GM23248 (cell line): ENCODE measurements around the gene KIF4B. TPM values are rescaled to one million over a fixed set of nuclear protein-coding genes. Genes with fewer than 3 reads are reported as not detected.
"Not testable (repeated sequence)": the region's sequence is repeated elsewhere in the genome, so short reads cannot be mapped to it uniquely, and the experiment has no call there.

Source experiments
- DNase-seq: peaks from one replicate; pipeline ENCODE4 v3.0.0-alpha.2; 2015
- H2AFZ ChIP-seq: fragments of 200-600 bp; sonication (generic); 2 replicates; pipeline ENCODE4 v1.6.1; 2016; ENCODE audit warnings: antibody characterized with exemption
- H3F3A ChIP-seq: fragments of 200-600 bp; sonication (generic); 2 replicates; pipeline ENCODE4 v1.6.1; 2016; ENCODE audit warnings: mild to moderate bottlenecking, antibody characterized with exemption, mixed run types; ENCODE audit not compliant: insufficient read depth
- H3K27ac ChIP-seq: fragments of 200-600 bp; sonication (generic); 2 replicates; pipeline ENCODE4 v1.5.1; 2016; ENCODE audit warnings: mild to moderate bottlenecking
- H3K27me3 ChIP-seq: fragments of 200-600 bp; sonication (generic); replicated peaks from 2 replicates; pipeline ENCODE4 v1.6.1; 2016; ENCODE audit warnings: mild to moderate bottlenecking; ENCODE audit not compliant: insufficient read depth
- H3K36me3 ChIP-seq: fragments of 200-600 bp; sonication (generic); 2 replicates; pipeline ENCODE4 v1.6.1; 2016; ENCODE audit warnings: low read depth, mild to moderate bottlenecking
- H3K4me1 ChIP-seq: fragments of 200-600 bp; sonication (generic); 2 replicates; pipeline ENCODE4 v1.6.1; 2016; ENCODE audit warnings: mild to moderate bottlenecking; ENCODE audit not compliant: insufficient read depth
- H3K4me2 ChIP-seq: fragments of 200-600 bp; sonication (generic); one replicate; pipeline ENCODE4 v1.6.1; 2016; ENCODE audit warnings: mild to moderate bottlenecking; ENCODE audit not compliant: unreplicated experiment
- H3K4me3 ChIP-seq: fragments of 200-600 bp; sonication (generic); 2 replicates; pipeline ENCODE4 v1.5.1; 2016; ENCODE audit warnings: mild to moderate bottlenecking
- H3K79me2 ChIP-seq: fragments of 200-600 bp; sonication (generic); 2 replicates; pipeline ENCODE4 v1.6.1; 2016; ENCODE audit warnings: mild to moderate bottlenecking; ENCODE audit not compliant: insufficient read depth
- H3K9ac ChIP-seq: fragments of 200-600 bp; sonication (generic); 2 replicates; pipeline ENCODE4 v1.6.1; 2016; ENCODE audit warnings: mild to moderate bottlenecking
- H3K9me2 ChIP-seq: fragments of 200-600 bp; sonication (generic); 2 replicates; pipeline ENCODE4 v1.6.1; 2016; ENCODE audit warnings: mixed run types, mild to moderate bottlenecking, moderate library complexity; ENCODE audit not compliant: insufficient read depth
- H3K9me3 ChIP-seq: fragments of 200-600 bp; sonication (generic); one replicate; pipeline ENCODE4 v1.6.1; 2017; ENCODE audit warnings: low read depth
- H4K20me1 ChIP-seq: fragments of 200-600 bp; sonication (generic); 2 replicates; pipeline ENCODE4 v1.6.0; 2016; ENCODE audit not compliant: insufficient read depth
- EZH2 ChIP-seq: fragments of 200-600 bp; sonication (generic); IDR thresholded peaks from 2 replicates; pipeline ENCODE4 v1.6.1; 2018; ENCODE audit warnings: antibody characterized with exemption, mild to moderate bottlenecking; ENCODE audit not compliant: insufficient read depth, poor library complexity, severe bottlenecking
- EZH2phosphoT487 ChIP-seq: fragments of 200-600 bp; sonication (generic); IDR thresholded peaks from 2 replicates; pipeline ENCODE4 v1.6.1; 2018; ENCODE audit warnings: antibody characterized with exemption, moderate library complexity, mild to moderate bottlenecking, low read depth; ENCODE audit not compliant: insufficient read depth
- WGBS, 2 experiments: methylation state at CpG; one replicate each; pipeline ENCODE4 v1.1.6; 2015 to 2017; ENCODE audit warnings: low lambda C conversion rate in 2 of 2, low coverage in 1 of 2; ENCODE audit errors: missing lambda C conversion rate in 2 of 2; 5-methylcytosine and 5-hydroxymethylcytosine counted together
- in situ Hi-C: fragments of 300-500 bp; cut with MboI; formaldehyde crosslinking; loops from 2 replicates; pipeline ENCODE4 v1.15.0; 2020
- polyA plus RNA-seq: library from polyadenylated mRNA; unstranded; fragments of >200 nt; fragmentation: Nextera tagmentation; extraction: Ambion mirVana; gene quantifications from 2 replicates; pipeline ENCODE4 v1.2.1, GENCODE V29; 2016
- total RNA-seq: library from RNA; depleted of rRNA; stranded (reverse); fragments of >200 nt; shearing (Covaris generic); gene quantifications from 2 replicates; pipeline ENCODE4 v1.2.3, GENCODE V29; 2014

KIF4B gene
- total and polyA plus RNA-seq, 2 experiments from 2014 or later = not detected

DNA sequence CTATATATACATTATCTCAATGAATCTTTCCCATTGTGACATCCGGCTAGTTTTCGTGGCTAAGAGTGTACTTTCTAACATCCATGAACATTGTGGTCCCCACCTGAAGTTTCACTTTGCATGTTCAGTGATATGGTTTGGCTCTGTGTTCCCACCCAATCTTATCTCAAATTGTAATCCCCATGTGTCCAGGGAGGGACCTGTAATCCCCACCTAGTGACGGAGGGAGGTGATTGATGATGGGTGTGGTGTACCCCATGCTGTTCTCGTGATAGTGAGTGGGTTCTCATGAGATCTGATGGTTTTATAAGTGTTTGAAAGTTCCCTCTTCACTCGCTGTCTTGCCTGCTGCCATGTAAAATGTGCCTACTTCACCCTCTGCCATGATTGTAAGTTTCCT is 44.6 kb upstream of the KIF4B start:
- in situ Hi-C loops = no loop called here
- no peak for TF ChIP-seq EZH2phosphoT487
- TF ChIP-seq EZH2 = no peak
- 86 to 87% methylated on average over 5 of the region's 5 CpGs for WGBS, 2 experiments
- H3F3A ChIP-seq = no peaks in the 10 kb centered on the region
- H3K36me3 ChIP-seq = peaks cover 7% of the 10 kb centered on the region; the same call in 1 of the 2 replicates
- no peaks in the 10 kb centered on the region for H4K20me1 ChIP-seq
- H3K4me2 ChIP-seq = no peak overlapping the region
- no peak overlapping the region for H2AFZ ChIP-seq
- no peak for DNase-seq
- no peak overlapping the region for H3K9ac ChIP-seq
- H3K9me3 ChIP-seq = no peaks in the 10 kb centered on the region
- H3K27ac ChIP-seq = no peak overlapping the region
- no peaks in the 10 kb centered on the region for H3K9me2 ChIP-seq
- H3K4me3 ChIP-seq = no peak overlapping the region
- H3K4me1 ChIP-seq = peaks cover 10% of the 10 kb centered on the region; the same call in 1 of the 2 replicates
- no peaks in the 10 kb centered on the region for H3K27me3 ChIP-seq
- no peaks in the 10 kb centered on the region for H3K79me2 ChIP-seq

DNA sequence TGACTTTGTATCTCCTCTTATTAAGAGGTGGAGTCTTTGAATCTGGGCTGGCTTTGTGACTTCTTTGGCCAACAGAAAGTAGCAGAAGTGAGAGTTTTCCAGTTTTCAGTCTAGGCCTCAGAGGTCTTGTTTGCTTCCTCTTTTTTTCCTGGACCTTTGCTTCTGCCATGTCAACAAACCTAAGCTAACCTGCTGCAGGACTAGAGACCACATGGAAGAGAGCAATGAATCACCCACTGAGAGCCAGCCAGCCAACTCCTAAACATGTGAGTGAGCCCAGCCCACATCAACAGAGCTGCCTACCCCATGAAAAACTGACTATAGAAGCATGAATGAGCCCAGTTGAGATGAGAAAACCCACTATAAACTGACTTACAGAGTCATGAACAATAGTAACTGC is 42.8 kb upstream of the KIF4B start:
- Histone ChIP-seq H3K9me3 (no peaks in the 10 kb centered on the region), H3K4me1 (peaks cover 10% of the 10 kb centered on the region; the same call in 1 of the 2 replicates), H3K4me2 (no peak overlapping the region), H3F3A (no peaks in the 10 kb centered on the region), H3K27ac (no peak overlapping the region; the same call in 1 of the 2 replicates), H3K9me2 (no peaks in the 10 kb centered on the region), H2AFZ (no peak overlapping the region), H3K9ac (no peak overlapping the region), H3K4me3 (no peak overlapping the region), H3K36me3 (peaks cover 7% of the 10 kb centered on the region; the same call in 1 of the 2 replicates), H3K27me3 (no peaks in the 10 kb centered on the region), H4K20me1 (no peaks in the 10 kb centered on the region), H3K79me2 (no peaks in the 10 kb centered on the region)
- in situ Hi-C loops = no loop called here
- TF ChIP-seq EZH2phosphoT487 (no peak), EZH2 (no peak)
- DNase-seq = peak; percentile 45

DNA sequence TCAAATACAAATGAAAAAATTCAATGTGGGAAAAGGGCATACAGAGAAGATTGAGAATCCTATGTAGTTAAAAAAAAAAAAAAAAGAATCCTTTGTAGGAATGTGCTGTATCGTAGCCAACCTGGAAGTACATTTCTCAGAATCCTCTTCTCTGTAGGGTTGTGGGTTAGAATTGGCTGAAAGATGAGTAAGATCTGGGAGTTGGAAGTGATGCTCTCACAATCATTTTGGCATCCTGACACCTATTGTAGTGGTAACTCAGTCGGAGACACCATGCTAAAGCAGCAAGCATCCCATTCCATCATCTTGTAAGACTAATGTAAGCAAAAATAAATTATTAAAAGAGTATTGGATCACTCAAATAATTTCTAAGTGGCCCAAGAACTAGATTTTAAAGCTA is 42.1 kb upstream of the KIF4B start:
- no peaks in the 10 kb centered on the region for H3K79me2 ChIP-seq
- H4K20me1 ChIP-seq = no peaks in the 10 kb centered on the region
- 51 to 75% methylated on average over 2 of the region's 2 CpGs for WGBS, 2 experiments
- H3K4me2 ChIP-seq = no peak overlapping the region
- peaks cover 10% of the 10 kb centered on the region; the same call in 1 of the 2 replicates for H3K4me1 ChIP-seq
- H3K27ac ChIP-seq = no peak overlapping the region; the same call in 1 of the 2 replicates
- H3F3A ChIP-seq = no peaks in the 10 kb centered on the region
- no peak overlapping the region for H3K4me3 ChIP-seq
- TF ChIP-seq EZH2phosphoT487 (no peak), EZH2 (no peak)
- in situ Hi-C loops = no loop called here
- H3K9me2 ChIP-seq = no peaks in the 10 kb centered on the region
- no peaks in the 10 kb centered on the region for H3K27me3 ChIP-seq
- H3K9ac ChIP-seq = no peak overlapping the region
- H3K36me3 ChIP-seq = peaks cover 7% of the 10 kb centered on the region; the same call in 1 of the 2 replicates
- no peak overlapping the region for H2AFZ ChIP-seq
- no peaks in the 10 kb centered on the region for H3K9me3 ChIP-seq
- peak; percentile 62 for DNase-seq

DNA sequence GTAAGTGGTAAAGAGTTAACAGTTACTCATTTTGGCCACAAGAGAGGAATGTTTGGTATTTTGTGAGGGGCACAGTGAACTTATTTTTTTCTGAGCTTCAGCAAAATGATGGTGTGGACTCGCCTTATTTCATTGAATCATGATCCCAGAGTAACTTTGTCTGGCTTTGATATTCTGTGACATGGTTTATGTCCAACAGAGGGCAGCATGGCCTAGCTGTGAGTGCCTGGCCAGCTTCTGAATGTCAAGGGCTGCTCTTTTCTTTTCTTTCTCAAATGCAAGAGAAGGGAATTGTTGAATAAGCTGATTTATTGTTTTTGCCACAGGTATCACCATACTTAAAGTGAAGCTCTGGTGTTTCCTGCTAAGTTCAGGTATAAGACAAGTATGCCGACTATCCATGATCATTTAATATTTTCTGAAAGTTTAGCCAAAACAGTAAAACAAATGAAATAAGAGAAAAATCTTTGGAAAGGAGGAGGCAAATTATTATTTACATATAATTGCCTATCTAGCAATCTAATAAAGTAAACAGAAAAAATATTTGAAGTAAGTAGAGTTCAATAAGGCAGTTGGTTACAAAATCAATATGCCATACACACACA is 41.0 kb upstream of the KIF4B start:
- Histone ChIP-seq H3K36me3 (peaks cover 7% of the 10 kb centered on the region; the same call in 1 of the 2 replicates), H3F3A (no peaks in the 10 kb centered on the region), H4K20me1 (no peaks in the 10 kb centered on the region), H3K9me3 (no peaks in the 10 kb centered on the region), H3K4me3 (no peak overlapping the region), H3K79me2 (no peaks in the 10 kb centered on the region), H2AFZ (no peak overlapping the region), H3K27ac (no peak overlapping the region), H3K4me2 (no peak overlapping the region), H3K4me1 (peaks cover 15% of the 10 kb centered on the region), H3K9me2 (no peaks in the 10 kb centered on the region), H3K9ac (no peak overlapping the region), H3K27me3 (no peaks in the 10 kb centered on the region)
- in situ Hi-C loops = no loop called here
- TF ChIP-seq EZH2 (no peak), EZH2phosphoT487 (no peak)
- peak; percentile 64 for DNase-seq
- 70 to 82% methylated on average over 2 of the region's 2 CpGs for WGBS, 2 experiments

DNA sequence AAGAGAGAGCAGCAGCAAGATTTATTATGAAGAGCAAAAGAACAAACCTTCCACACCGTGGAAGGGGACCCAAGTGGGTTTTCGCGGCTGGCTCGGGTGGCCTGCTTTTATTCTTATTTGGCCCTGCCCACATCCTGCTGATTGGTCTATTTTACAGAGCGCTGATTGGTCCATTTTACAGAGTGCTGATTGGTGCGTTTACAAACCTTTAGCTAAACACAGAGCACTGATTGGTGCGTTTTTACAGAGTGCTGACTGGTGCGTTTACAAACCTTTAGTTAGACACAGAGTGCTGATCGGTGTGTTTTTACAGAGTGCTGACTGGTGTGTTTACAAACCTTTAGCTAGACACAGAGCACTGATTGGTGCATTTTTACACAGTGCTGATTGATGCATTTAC is 37.5 kb upstream of the KIF4B start:
- H3K36me3 ChIP-seq, H3F3A ChIP-seq, H2AFZ ChIP-seq, H3K4me2 ChIP-seq, H3K9me3 ChIP-seq, H3K9me2 ChIP-seq, H3K4me3 ChIP-seq, H3K27ac ChIP-seq, H3K79me2 ChIP-seq, DNase-seq, in situ Hi-C loops, H3K9ac ChIP-seq, H4K20me1 ChIP-seq, H3K27me3 ChIP-seq: not testable (repeated sequence)
- 97 to 98% methylated on average over 9 of the region's 9 CpGs for WGBS, 2 experiments
- H3K4me1 ChIP-seq = peaks cover 11% of the 10 kb centered on the region
